HG03378 (cell line): ENCODE results near the gene SHCBP1L.

Experiments used
- ATAC-seq: cut with Tn5 transposase; IDR thresholded peaks from one replicate; pipeline ENCODE4 v1.9.1; 2021; ENCODE audit warnings: mild to moderate bottlenecking, moderate library complexity; ENCODE audit not compliant: unreplicated experiment

SHCBP1L gene

GRCh38 chr1:182897696-182898095, 55.3 kb downstream of the SHCBP1L start:
- no peak for ATAC-seq

GRCh38 chr1:182890927-182891610, 61.9 kb downstream of the SHCBP1L start:
- ATAC-seq: no peak

GRCh38 chr1:182889997-182890396, 63.0 kb downstream of the SHCBP1L start:
- ATAC-seq: no peak

- ATAC-seq: no peak
These were observed 64.0 kb downstream of the SHCBP1L start for GRCh38 chr1:182888736-182889531.

- ATAC-seq: no peak
These were observed 66.0 kb downstream of the SHCBP1L start for GRCh38 chr1:182886985-182887384.

GRCh38 chr1:182885591-182885990, 67.4 kb downstream of the SHCBP1L start:
- no peak for ATAC-seq

GRCh38 chr1:182884872-182885271, 68.1 kb downstream of the SHCBP1L start:
- no peak for ATAC-seq

GRCh38 chr1:182877842-182878241, 75.1 kb downstream of the SHCBP1L start:
- ATAC-seq: no peak

- ATAC-seq: no peak
These were observed 75.6 kb downstream of the SHCBP1L start for GRCh38 chr1:182877331-182877730.

GRCh38 chr1:182875889-182876288, 77.1 kb downstream of the SHCBP1L start:
- ATAC-seq: no peak

GRCh38 chr1:182872881-182873280, 80.1 kb downstream of the SHCBP1L start:
- ATAC-seq: no peak

- no peak for ATAC-seq
These were observed 83.7 kb downstream of the SHCBP1L start for GRCh38 chr1:182869241-182869666.

- no peak for ATAC-seq
These were observed 85.1 kb downstream of the SHCBP1L start for GRCh38 chr1:182867861-182868260.

GRCh38 chr1:182863940-182864339, 89.0 kb downstream of the SHCBP1L start:
- ATAC-seq: no peak

GRCh38 chr1:182862827-182863226, 90.1 kb downstream of the SHCBP1L start:
- no peak for ATAC-seq

- no peak for ATAC-seq
These were observed 91.0 kb downstream of the SHCBP1L start for GRCh38 chr1:182861994-182862393.

GRCh38 chr1:182860658-182861057, 92.3 kb downstream of the SHCBP1L start:
- ATAC-seq: no peak

GRCh38 chr1:182857212-182857611, 95.8 kb downstream of the SHCBP1L start:
- no peak for ATAC-seq

- ATAC-seq: no peak
These were observed 97.1 kb downstream of the SHCBP1L start for GRCh38 chr1:182855911-182856310.

GRCh38 chr1:182851825-182852224, 101.1 kb downstream of the SHCBP1L start:
- no peak for ATAC-seq

- ATAC-seq: no peak
These were observed 102.6 kb downstream of the SHCBP1L start for GRCh38 chr1:182850319-182850718.
